Gastrocnemius medialis (tissue), 4 donors: Measurements from ENCODE around the gene GALNT7. TPM values are rescaled to one million over a fixed set of nuclear protein-coding genes. Genes with fewer than 3 reads are reported as not detected.

ENCODE experiments used
- ATAC-seq, 2 donors: fragments of 150-250 bp; one replicate each; pipeline ENCODE4 v1.9.1; 2016
- DNase-seq, 2 donors: peaks; one replicate each; pipeline ENCODE4 v3.0.0-alpha.2; 2019
- H3K27ac ChIP-seq, 4 donors: fragments of 200-600 bp; sonication (generic); 1 replicate in 1 of 4; 2 replicates in 3 of 4; pipeline ENCODE4 v1.5.1; 2016 to 2018; ENCODE audit warnings: mild to moderate bottlenecking in 2 of 4, moderate library complexity in 1 of 4
- H3K27me3 ChIP-seq, 3 donors: fragments of 200-600 bp; sonication (generic) in 2 of 3; 1 replicate in 1 of 3; 2 replicates in 2 of 3; pipeline versions ENCODE4 v1.5.1 to v1.6.0; 2016 to 2019; ENCODE audit warnings: mild to moderate bottlenecking in 1 of 3, moderate library complexity in 1 of 3
- H3K36me3 ChIP-seq, 2 donors: fragments of 200-600 bp; sonication (generic) in 1 of 2; one replicate each; pipeline ENCODE4 v1.5.1; 2017 to 2018
- H3K4me1 ChIP-seq, 2 donors: fragments of 200-600 bp; sonication (generic) in 1 of 2; one replicate each; pipeline ENCODE4 v1.5.1; 2016 to 2017; ENCODE audit warnings: mild to moderate bottlenecking in 2 of 2
- H3K4me3 ChIP-seq, 4 donors: fragments of 200-600 bp; sonication (generic) in 3 of 4; 1 replicate in 1 of 4; 2 replicates in 3 of 4; pipeline ENCODE4 v1.5.1; 2016 to 2019; ENCODE audit warnings: mild to moderate bottlenecking in 2 of 4
- H3K9me3 ChIP-seq, 3 donors: fragments of 200-600 bp; sonication (generic) in 2 of 3; 1 replicate in 1 of 3; 2 replicates in 2 of 3; pipeline ENCODE4 v1.5.1; 2016 to 2019
- CTCF ChIP-seq, 5 experiments: fragments of 450-650 bp in 3 of 5; fragments of 200-600 bp in 2 of 5; sonication (generic) in 2 of 5; IDR thresholded peaks in 4 of 5; conservative IDR thresholded peaks in 1 of 5; 1 replicate in 4 of 5; 2 replicates in 1 of 5; pipeline ENCODE4 v1.5.1; 2016 to 2019; ENCODE audit warnings: antibody characterized with exemption in 5 of 5, mild to moderate bottlenecking in 3 of 5, moderate library complexity in 3 of 5
- POLR2A ChIP-seq, 2 donors: fragments of 450-650 bp; IDR thresholded peaks; one replicate each; pipeline ENCODE4 v1.6.1; 2017; ENCODE audit warnings: antibody characterized with exemption in 2 of 2, mild to moderate bottlenecking in 2 of 2, moderate library complexity in 2 of 2
- in situ Hi-C, 4 donors: fragments of 200-750 bp; cut with MboI; loops; one replicate each; pipeline versions ENCODE4 v1.15.0 to v1.8.0; 2017; ENCODE audit warnings: low sequenced_read_pairs in 4 of 4
- intact Hi-C: fragments of 100-400 bp; cut with DNase I; formaldehyde crosslinking; loops from one replicate; pipeline ENCODE4 v1.15.1; 2023; ENCODE audit warnings: low total_unique reads
- total RNA-seq, 4 donors: library from RNA; depleted of rRNA; stranded (reverse); fragments of >200 nt; gene quantifications; one replicate each; pipeline versions ENCODE4 v1.1.0 to v1.2.3, GENCODE V29; 2016

Gene GALNT7
- total RNA-seq, 4 donors from 2014 or later, result 0.91 to 2.8 (median 1.1) TPM

- no peak for TF ChIP-seq POLR2A (IDR thresholded peaks at IDR 0.05)
- no peak for TF ChIP-seq CTCF (IDR thresholded peaks at IDR 0.05 in 4 of 5, conservative IDR thresholded peaks at IDR 0.05 in 1 of 5)
- Histone ChIP-seq H3K27me3 (peaks cover 9 to 16% (median 14%) of the 10 kb centered on the region in 3 donors), H3K9me3 (no peaks in the 10 kb centered on the region), H3K4me3 (peak overlapping the region; percentile 59 to 82 (median 74)), H3K27ac (peak overlapping the region; percentile 57 to 80 (median 72)), H3K4me1 (peaks cover 6 to 9% of the 10 kb centered on the region in 2 donors), H3K36me3 (no peaks in the 10 kb centered on the region)
- ATAC-seq (no peak), DNase-seq (no peak)
- in situ Hi-C loops, result no loop called here
- intact Hi-C loops, result loop anchor here (5.0 kb wide), 2 partner anchors 89 to 141 kb away; no protein-coding TSS in a partner anchor
Measured at GRCh38 chr4:173167758-173168395, 734 bp upstream of the GALNT7 start.

GRCh38 chr4:173169178-173169427 is 492 bp downstream of the GALNT7 start:
- H3K36me3 ChIP-seq, result no peaks in the 10 kb centered on the region
- no peak for TF ChIP-seq CTCF (IDR thresholded peaks at IDR 0.05 in 4 of 5, conservative IDR thresholded peaks at IDR 0.05 in 1 of 5)
- TF ChIP-seq POLR2A (IDR thresholded peaks at IDR 0.05), result no peak
- intact Hi-C loops, result loop anchor here (5.0 kb wide), 2 partner anchors 88 to 142 kb away; no protein-coding TSS in a partner anchor
- peaks cover 6 to 9% of the 10 kb centered on the region in 2 donors for H3K4me1 ChIP-seq
- no peaks in the 10 kb centered on the region for H3K9me3 ChIP-seq
- ATAC-seq, result peak; percentile 32 to 57
- peaks cover 9 to 16% (median 14%) of the 10 kb centered on the region in 3 donors for H3K27me3 ChIP-seq
- in situ Hi-C loops, result no loop called here
- H3K27ac ChIP-seq, result peak overlapping the region; percentile 73 to 80 (median 77)
- peak overlapping the region; percentile 60 to 75 (median 74) for H3K4me3 ChIP-seq
- no peak for DNase-seq

GRCh38 chr4:173169428-173170181 is 994 bp downstream of the GALNT7 start:
- in situ Hi-C loops (no loop called here), intact Hi-C loops (loop anchor here (5.0 kb wide), 3 partner anchors 63 to 142 kb away; no protein-coding TSS in a partner anchor)
- H3K9me3 ChIP-seq, result no peaks in the 10 kb centered on the region
- H3K4me1 ChIP-seq, result peaks cover 6 to 9% of the 10 kb centered on the region in 2 donors
- peaks cover 9 to 16% (median 14%) of the 10 kb centered on the region in 3 donors for H3K27me3 ChIP-seq
- peak overlapping the region; percentile 73 to 80 (median 77) for H3K27ac ChIP-seq
- peak overlapping the region; percentile 60 to 75 (median 74) for H3K4me3 ChIP-seq
- ATAC-seq (peak; percentile 57 to 62), DNase-seq (peak in 1 of 2 donors; percentile 15)
- H3K36me3 ChIP-seq, result no peaks in the 10 kb centered on the region
- TF ChIP-seq CTCF (IDR thresholded peaks at IDR 0.05 in 4 of 5, conservative IDR thresholded peaks at IDR 0.05 in 1 of 5) (no peak), POLR2A (IDR thresholded peaks at IDR 0.05) (peak; percentile 32 to 60)

- TF ChIP-seq CTCF (IDR thresholded peaks at IDR 0.05 in 4 of 5, conservative IDR thresholded peaks at IDR 0.05 in 1 of 5), result no peak
- TF ChIP-seq POLR2A (IDR thresholded peaks at IDR 0.05), result no peak
- Histone ChIP-seq H3K27me3 (peaks cover 9 to 16% (median 14%) of the 10 kb centered on the region in 3 donors), H3K4me1 (peaks cover 6 to 9% of the 10 kb centered on the region in 2 donors), H3K27ac (peak overlapping the region; percentile 73 to 80 (median 77)), H3K9me3 (no peaks in the 10 kb centered on the region), H3K36me3 (no peaks in the 10 kb centered on the region), H3K4me3 (peak overlapping the region; percentile 60 to 75 (median 74))
- in situ Hi-C loops (no loop called here), intact Hi-C loops (loop anchor here (5.0 kb wide), 1 partner anchor 62 kb away; no protein-coding TSS in a partner anchor)
- ATAC-seq, result no peak
- DNase-seq, result no peak
Measured at GRCh38 chr4:173170182-173170778, 1.7 kb downstream of the GALNT7 start.
